ENCODE results near the gene AJM1.
"Not testable (repeated sequence)": the region's sequence is repeated elsewhere in the genome, so short reads cannot be mapped to it uniquely, and the experiment has no call there.

The AJM1 gene

DNA sequence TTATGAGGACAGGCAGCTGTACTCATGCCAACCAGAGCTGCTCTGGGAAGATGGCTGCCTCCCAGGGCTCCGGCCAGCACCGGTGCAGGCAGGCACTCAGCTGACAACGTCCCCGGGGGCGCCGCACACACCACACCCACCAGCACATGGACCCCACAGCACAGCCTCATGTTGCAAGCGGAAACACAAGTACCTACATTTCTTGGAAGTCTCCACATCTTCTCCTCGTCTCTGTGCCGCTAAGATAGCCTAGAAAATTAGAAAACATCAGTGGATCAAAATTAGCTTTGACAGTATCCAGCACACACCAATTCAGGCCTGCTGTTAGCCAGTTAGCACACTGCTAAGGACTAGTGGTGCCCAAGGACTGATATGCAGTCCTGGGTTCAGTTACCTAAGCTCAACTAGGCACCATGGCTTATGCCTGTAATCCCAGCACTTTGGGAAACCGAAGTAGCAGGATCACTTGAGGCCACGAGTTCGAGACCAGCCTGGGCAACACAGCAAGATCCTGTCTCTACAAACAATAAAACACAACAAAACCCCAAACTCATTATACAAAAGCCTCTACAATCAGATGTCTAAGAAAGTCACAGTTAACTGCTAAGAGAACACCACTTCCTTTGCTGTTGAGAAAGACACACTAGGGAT is 21.5 kb downstream of the AJM1 start:
- H3K4me1 ChIP-seq = peaks cover 9% of the 10 kb centered on the region
- peaks cover 3% of the 10 kb centered on the region; the same call in 1 of the 2 replicates for H3K9me3 ChIP-seq
- H3K27me3 ChIP-seq = no peaks in the 10 kb centered on the region
- TF ChIP-seq, protein P1, sequence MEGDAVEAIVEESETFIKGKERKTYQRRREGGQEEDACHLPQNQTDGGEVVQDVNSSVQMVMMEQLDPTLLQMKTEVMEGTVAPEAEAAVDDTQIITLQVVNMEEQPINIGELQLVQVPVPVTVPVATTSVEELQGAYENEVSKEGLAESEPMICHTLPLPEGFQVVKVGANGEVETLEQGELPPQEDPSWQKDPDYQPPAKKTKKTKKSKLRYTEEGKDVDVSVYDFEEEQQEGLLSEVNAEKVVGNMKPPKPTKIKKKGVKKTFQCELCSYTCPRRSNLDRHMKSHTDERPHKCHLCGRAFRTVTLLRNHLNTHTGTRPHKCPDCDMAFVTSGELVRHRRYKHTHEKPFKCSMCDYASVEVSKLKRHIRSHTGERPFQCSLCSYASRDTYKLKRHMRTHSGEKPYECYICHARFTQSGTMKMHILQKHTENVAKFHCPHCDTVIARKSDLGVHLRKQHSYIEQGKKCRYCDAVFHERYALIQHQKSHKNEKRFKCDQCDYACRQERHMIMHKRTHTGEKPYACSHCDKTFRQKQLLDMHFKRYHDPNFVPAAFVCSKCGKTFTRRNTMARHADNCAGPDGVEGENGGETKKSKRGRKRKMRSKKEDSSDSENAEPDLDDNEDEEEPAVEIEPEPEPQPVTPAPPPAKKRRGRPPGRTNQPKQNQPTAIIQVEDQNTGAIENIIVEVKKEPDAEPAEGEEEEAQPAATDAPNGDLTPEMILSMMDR (IDR thresholded peaks at IDR 0.05; ENCODE audit: low read depth, low read length) = no peak
- no peak for DNase-seq
- H3K36me3 ChIP-seq = peaks cover 42% of the 10 kb centered on the region
- H3K4me3 ChIP-seq (ENCODE audit: low read depth, low read length) = no peak overlapping the region

DNA sequence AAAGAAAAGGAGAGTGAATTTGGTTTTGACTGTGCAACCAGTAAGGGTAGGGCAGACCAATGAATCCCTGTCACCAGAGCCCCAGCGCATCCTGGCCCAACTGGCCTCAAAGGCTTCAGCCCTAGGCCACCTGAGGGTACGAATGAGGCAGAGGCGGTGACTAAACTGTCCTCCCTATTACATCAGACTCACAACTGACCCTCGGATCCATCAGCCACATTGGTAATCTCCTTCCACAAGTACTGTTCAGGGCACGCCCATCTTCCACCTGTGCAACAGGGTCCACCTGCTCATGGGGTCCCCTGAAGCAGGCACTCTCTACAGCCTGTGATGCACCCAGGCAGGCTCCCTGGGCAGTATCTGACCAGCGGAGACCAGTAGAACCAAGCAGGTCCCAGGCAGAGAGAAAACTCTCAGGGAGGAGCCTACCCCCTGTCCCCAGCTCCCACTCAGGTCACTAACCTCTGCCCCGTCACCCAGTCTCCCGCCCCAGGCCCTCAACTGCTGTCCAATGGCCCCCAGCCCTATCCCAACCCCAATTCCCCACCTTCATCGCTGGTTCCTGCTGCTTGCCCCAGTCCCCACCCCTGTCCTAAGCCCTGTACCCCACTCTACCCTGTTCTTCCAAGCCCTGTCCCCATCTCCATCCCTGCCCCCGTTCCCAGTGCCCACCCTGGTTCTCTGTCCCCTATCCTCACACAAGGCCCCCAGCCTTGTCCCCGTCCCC is 22.9 kb downstream of the AJM1 start:
- Histone ChIP-seq H3K9me3 (peaks cover 3% of the 10 kb centered on the region; the same call in 1 of the 2 replicates), H3K36me3 (peaks cover 42% of the 10 kb centered on the region)

DNA sequence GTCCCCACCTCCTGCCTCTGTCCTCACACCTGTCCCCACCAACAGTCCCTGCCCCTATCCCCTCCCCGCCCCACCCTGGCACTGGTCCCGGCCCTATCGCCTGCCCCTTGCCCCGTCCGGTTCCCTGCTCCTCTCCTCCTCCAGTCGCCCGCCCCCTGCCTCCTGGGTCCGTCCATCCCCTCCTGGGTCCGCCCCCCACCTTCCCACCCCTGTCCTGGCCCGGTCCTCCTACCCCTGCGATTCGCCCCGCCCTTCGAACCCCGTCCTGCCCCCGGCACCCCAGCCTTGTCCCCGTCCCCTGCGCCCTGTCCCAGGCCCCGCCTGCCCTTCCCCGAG is 23.5 kb downstream of the AJM1 start:
- peaks cover 40% of the 10 kb centered on the region for H3K36me3 ChIP-seq
- peak overlapping the region; percentile 74 for H3K4me3 ChIP-seq (ENCODE audit: low read depth, low read length)
- DNase-seq = peak; percentile 29
- H3K9me3 ChIP-seq = peaks cover 5% of the 10 kb centered on the region; the same call in 1 of the 2 replicates
- no peaks in the 10 kb centered on the region for H3K4me1 ChIP-seq
- no peaks in the 10 kb centered on the region for H3K27me3 ChIP-seq
- TF ChIP-seq, protein P1 (IDR thresholded peaks at IDR 0.05; ENCODE audit: low read depth, low read length) = no peak

More for the DNA sequence above, 22.9 kb downstream of the AJM1 start:
- Histone ChIP-seq H3K27me3 (no peaks in the 10 kb centered on the region), H3K4me3 (ENCODE audit: low read depth, low read length) (peak overlapping the region; percentile 74), H3K4me1 (no peaks in the 10 kb centered on the region)
- TF ChIP-seq, protein P1 (IDR thresholded peaks at IDR 0.05; ENCODE audit: low read depth, low read length) = no peak
- DNase-seq = no peak

DNA sequence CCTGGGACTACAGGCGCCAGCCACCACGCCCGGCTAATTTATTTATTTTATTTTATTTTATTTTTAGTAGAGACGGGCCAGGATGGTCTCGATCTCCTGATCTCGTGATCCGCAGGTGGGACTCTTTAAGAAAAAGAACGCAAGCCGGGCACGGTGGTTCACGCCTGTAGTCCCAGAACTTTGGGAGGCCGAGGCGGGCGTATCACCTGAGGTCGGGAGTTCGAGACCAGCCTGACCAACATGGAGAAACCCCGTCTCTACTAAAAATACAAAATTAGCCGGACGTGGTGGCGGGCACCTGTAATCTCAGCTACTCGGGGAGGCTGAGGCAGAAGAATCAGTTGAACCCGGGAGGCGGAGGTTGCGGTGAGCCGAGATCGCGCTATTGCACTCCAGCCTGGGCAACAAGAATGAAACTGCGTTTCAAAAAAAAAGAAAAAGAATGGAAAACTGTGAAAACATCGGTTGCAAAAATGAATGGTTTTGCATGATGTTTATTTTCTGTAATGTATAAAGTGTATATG is 24.7 kb downstream of the AJM1 start:
- Histone ChIP-seq H3K36me3 (peaks cover 29% of the 10 kb centered on the region), H3K4me3 (ENCODE audit: low read depth, low read length) (peak overlapping the region; percentile 40), H3K9me3 (peaks cover 10% of the 10 kb centered on the region; the same call in 1 of the 2 replicates)
- not testable (repeated sequence) for H3K4me1 ChIP-seq, H3K27me3 ChIP-seq, DNase-seq

DNA sequence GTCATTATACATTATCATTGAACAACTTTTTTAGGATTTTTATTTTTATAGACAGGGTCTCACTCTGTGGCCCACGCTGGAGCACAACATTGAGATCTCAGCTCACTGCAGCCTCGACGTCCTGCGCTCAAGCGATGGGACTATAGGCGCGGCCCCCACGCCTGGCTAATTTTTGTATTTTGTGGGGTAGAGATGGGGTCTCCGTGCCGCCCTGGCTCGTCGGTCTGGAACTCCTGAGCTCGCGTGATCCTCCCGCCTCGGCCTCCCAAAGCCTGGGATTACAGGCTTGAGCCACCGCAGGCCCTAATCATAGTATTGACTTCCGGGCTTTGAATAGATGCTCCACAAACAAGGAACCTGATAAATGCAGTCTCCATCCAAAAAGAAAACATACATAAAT is 25.2 kb downstream of the AJM1 start:
- no peaks in the 10 kb centered on the region for H3K27me3 ChIP-seq
- no peak for DNase-seq
- peaks cover 10% of the 10 kb centered on the region; the same call in 1 of the 2 replicates for H3K9me3 ChIP-seq
- TF ChIP-seq, protein P1 (IDR thresholded peaks at IDR 0.05; ENCODE audit: low read depth, low read length) = no peak
- peaks cover 24% of the 10 kb centered on the region for H3K36me3 ChIP-seq
- H3K4me3 ChIP-seq (ENCODE audit: low read depth, low read length) = no peak overlapping the region
- H3K4me1 ChIP-seq = no peaks in the 10 kb centered on the region

DNA sequence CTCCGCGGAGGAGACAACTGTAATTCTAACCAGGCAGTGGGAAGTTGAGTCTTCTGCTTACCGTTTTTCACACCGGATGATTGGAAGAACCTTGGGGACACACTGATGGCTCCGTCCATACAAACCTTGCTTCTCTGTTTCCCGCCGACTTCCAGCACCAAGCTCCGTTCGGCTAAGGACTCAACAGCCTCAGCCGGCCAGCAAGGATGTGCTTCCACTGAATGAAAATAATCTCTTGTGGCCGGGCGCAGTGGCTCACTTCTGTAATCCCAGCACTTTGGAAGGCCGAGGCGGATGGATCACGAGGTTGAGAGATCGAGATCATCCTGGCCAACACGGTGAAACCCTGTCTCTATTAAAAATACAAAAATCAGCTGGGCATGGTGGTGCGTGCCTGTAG is 25.6 kb downstream of the AJM1 start:
- H3K27me3 ChIP-seq = no peaks in the 10 kb centered on the region
- TF ChIP-seq, protein P1 (IDR thresholded peaks at IDR 0.05; ENCODE audit: low read depth, low read length) = no peak
- no peak for DNase-seq

More for the DNA sequence above, 25.6 kb downstream of the AJM1 start:
- Histone ChIP-seq H3K9me3 (peaks cover 10% of the 10 kb centered on the region; the same call in 1 of the 2 replicates), H3K4me3 (ENCODE audit: low read depth, low read length) (no peak overlapping the region), H3K36me3 (peaks cover 19% of the 10 kb centered on the region), H3K4me1 (no peaks in the 10 kb centered on the region)
